ENCODE data around the gene SLC39A8.
"Not testable (repeated sequence)": the region's sequence is repeated elsewhere in the genome, so short reads cannot be mapped to it uniquely, and the experiment has no call there.

The SLC39A8 gene

DNA sequence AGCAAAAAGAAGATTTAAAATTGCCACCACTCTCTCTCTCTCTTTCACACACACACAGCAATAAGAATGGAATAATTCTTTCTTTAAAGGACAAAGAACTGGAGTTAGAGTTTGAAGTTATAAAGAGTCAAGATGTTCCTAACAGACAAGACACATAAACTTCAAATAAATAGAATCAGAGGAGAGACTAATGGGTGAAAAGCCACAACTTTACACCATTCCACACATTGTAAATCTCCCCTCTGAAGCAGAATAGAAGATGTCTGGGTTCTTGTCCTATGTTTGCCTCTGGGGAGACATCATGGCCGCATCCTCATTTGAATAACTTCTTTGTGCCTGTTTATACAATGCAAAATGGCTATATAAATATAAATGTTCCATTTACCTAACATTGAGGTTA lies 39.6 kb downstream of the SLC39A8 start:
- in situ Hi-C loops (cut with MboI; ENCODE audit: low sequenced_read_pairs) = no loop called here

DNA sequence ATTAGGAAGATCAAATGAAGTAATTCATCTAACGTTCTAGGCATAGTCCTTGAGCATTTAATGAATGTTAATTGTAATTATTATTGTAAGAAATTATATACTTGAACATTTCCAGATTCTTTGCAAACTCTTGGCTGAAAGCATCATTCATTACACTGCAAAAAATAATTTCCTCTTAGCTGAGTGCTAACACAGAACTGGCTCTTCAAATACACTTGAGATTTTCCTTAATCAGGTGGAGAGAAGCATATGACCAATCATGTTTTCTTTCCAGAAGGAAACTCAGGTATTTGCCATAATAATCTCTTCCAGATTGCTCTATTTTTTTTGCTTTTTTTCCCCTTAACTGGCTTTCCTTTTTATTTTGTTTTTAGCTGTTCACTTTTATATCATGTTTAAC lies 42.5 kb downstream of the SLC39A8 start:
- in situ Hi-C loops (cut with MboI; ENCODE audit: low sequenced_read_pairs) = no loop called here

DNA sequence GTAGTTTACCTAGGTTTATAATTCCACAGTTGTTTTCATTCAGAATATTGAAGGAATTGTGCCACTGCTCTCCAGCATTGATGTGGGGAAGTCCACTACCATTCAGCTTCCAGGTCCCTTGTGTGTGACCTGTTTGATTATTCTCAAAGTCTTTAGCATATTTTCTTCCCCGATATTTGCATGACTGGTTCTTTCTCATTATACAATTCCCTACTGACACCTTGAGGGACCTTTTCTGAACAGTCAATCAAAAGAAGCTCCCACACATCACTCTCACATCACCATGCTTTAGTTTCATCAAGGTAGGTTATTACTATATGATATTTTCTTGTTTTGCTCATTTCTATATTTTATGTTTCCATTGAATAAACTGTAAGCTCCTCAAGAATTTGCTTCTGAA lies 44.1 kb downstream of the SLC39A8 start:
- in situ Hi-C loops (cut with MboI; ENCODE audit: low sequenced_read_pairs) = no loop called here

DNA sequence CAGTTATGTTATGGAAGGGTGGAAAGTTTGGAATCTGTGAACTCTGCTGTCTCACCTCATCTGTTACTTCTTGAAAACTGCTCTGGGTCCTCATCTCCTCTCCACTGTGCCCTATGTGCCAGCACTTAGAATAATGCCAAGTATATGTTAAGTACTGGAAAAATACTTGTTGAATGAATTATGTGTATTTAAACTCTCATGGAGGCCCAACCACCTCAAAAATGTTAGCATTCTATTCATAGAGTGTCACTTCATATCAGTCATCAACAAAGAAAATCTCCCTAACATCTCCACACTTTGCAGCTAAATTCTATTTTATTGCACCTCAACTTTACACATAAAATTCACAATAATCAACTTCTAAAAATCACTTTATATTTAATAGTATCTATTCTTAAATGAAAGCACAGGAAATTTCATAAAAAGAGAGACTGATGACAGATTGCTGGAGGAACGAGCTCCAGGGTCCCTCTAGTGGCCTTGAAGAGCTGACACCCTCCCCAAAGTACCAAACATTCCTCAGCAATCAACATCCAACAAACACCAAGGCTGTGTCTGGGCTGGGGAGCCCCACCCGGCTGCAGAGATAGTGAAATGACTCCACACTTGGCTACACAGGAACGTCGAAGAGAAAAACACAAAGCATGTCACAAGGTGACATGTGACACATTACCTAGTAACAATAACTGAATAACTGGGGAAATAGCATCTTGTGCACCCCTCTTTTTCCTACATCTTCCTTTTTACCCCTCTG lies 45.8 kb downstream of the SLC39A8 start:
- in situ Hi-C loops (cut with MboI; ENCODE audit: low sequenced_read_pairs) = no loop called here

DNA sequence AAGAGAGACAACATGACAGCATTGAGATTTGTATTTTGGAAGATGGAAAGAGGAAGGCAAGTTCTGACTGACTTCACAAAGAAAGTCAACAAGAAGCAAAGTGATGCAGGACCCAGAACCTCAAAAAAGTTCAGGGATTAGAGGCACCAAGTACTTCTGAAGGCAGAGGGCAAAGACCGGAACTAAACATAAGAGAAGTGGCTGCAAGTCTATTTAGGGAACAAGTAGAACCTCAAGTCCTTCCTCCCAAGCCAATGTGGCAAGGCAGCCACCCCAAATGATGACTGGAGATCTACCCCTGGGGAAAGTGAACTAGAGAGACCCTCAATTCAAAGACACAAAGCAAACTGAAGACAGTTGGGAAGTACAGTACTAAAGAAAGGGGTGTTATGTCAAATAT lies 46.6 kb downstream of the SLC39A8 start:
- in situ Hi-C loops (cut with MboI; ENCODE audit: low sequenced_read_pairs) = no loop called here

DNA sequence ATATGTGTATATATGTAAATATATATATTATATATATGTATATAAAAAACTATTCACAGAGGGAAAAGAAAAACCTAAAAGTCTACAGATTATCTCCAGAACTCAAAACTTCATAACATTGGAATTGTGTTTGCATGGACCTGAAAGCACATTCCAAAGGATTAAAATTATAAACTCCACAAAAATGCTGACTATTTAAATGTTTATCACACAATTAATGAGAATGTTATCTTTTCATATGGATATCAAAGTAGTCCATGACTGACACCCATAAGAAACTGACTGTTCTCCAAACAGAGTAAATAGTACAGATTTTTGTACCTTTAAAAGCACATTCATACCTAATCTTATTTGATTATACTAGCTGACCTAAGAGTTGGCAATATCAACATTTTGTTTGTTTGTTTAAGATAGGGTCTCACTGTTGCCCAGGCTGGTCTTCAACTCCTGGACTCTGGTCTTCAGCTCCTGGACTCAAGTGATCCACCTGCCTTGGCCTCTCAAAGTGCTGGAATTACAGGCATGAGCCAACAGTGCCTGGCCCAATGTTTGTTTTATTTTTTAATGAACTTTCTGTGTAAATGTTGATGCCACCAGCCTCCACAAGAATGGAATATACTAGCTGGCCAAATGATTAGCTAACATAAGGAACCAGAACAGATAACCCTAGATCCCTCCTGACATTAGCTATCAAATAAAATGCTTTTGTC lies 50.0 kb downstream of the SLC39A8 start:
- in situ Hi-C loops (cut with MboI; ENCODE audit: low sequenced_read_pairs) = no loop called here

DNA sequence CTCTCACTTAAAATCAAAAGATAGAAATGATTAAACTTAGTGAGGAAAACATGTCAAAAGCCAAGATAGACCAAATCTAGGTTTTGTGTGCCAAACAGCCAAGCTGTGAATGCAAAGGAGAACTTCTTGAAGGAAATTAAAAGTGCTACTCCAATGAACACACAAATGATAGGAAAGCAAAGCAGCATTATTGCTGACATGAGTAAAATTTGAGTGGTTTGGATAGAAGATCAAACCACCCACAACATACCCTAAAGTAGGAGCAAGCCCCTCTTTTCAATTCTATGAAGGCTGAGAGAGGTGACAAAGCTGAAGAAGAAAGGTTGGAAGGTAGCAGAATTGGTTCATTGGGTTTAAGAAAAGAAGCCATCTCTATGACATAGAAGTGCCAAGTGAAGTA lies 56.8 kb downstream of the SLC39A8 start:
- in situ Hi-C loops (cut with MboI; ENCODE audit: low sequenced_read_pairs) = no loop called here

DNA sequence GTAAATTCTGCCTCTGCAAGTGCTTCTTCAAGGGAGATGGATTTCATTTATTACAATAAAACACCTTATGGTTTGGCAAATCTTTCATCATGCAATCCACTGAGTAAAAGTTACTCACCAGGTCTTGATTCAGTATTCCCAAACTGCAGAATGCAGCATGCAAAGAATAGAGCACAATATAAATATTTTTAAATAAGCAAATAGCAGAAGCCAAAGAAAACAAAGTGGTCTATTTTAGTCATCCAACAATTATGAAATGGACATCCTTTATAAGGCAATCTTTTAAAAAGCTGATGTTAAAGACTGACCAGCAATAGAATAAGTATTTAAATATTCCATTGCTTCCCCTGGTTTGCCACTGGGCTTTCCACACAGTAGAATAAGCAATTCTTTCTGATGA lies 59.5 kb downstream of the SLC39A8 start:
- in situ Hi-C loops (cut with MboI; ENCODE audit: low sequenced_read_pairs) = no loop called here

DNA sequence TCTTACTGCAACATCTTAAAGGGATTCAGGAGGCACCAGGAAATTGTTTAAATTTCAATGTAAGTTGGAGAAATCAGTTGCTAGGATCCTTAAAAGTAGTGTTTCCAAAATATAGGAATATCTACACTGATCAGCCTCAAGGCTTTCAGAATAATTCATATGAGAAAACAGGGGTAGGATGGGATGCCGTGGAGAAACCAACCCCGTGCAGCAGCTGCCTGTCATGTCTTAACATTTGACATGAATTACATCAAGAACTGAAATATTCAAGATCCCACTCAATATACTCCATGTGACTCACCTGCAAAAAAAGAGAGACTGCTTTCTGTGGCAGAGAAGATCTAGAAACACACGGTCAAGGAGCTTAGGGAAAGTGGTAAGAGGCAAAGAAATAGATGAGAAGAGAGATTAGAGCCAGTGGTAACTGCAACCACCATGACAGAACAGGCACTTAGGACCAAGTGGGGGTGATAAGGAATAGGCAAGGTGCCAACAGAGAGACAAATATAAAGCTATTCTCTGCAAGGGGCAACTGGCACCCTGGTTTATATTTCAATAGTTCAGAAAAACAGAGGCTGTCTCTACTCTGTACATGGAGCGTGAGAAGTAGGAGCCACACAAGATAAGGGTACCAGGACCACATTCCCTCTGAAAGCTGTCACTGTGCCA lies 64.0 kb downstream of the SLC39A8 start:
- in situ Hi-C loops (cut with MboI; ENCODE audit: low sequenced_read_pairs) = no loop called here

DNA sequence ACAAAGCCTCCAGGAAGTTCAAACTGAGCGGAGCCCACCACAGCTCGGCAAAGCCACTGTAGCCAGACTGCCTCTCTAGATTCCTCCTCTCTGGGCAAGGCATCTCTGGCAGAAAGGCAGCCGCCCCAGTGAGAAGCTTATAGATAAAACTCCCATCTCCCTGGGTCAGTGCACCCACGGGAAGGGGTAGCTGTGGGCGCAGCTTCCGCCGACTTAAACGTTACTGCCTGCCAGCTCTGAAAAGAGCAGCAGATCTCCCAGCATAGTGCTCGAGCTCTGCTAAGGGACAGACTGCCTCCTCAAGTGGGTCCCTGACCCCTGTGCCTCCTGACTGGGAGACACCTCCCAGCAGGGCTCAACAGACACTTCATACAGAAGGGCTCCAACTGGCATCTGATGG lies 72.0 kb downstream of the SLC39A8 start:
- in situ Hi-C loops (cut with MboI; ENCODE audit: low sequenced_read_pairs) = not testable (repeated sequence)

DNA sequence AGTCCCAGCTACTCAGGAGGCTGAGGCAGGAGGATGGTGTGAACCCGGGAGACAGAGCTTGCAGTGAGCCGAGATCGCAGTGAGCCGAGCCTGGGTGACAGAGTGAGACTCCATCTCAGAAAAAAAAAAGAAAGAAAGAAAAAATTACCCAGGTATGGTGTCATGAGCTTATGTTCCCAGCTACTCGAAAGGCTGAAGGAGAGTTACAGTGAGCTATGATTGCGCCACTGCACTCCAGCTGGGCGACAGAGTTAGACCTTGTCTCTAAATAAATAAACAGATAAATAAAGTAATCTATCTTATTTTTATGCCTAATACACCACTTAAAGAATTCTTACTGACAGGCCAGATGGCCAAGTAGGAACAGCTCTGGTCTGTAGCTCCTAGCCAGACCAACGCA lies 73.0 kb downstream of the SLC39A8 start:
- in situ Hi-C loops (cut with MboI; ENCODE audit: low sequenced_read_pairs) = no loop called here

DNA sequence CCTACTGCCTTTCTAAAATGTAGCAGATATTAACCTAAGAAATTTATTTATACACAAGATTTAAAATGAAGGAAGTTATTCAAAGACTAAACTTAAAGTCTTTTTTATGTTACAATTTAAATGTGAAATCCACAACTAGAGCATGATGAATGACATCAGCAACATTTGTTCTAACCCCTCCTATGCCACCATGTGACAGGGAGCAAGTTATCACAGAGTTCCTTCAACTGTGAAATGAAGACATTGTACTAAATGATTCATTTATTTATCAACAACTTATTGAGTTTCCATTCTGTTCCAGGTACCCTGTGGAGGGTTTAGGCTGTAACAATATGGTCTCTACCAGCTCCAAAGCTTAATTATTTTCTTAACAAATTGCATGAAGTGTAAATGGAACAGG lies 76.9 kb downstream of the SLC39A8 start:
- in situ Hi-C loops (cut with MboI; ENCODE audit: low sequenced_read_pairs) = no loop called here

DNA sequence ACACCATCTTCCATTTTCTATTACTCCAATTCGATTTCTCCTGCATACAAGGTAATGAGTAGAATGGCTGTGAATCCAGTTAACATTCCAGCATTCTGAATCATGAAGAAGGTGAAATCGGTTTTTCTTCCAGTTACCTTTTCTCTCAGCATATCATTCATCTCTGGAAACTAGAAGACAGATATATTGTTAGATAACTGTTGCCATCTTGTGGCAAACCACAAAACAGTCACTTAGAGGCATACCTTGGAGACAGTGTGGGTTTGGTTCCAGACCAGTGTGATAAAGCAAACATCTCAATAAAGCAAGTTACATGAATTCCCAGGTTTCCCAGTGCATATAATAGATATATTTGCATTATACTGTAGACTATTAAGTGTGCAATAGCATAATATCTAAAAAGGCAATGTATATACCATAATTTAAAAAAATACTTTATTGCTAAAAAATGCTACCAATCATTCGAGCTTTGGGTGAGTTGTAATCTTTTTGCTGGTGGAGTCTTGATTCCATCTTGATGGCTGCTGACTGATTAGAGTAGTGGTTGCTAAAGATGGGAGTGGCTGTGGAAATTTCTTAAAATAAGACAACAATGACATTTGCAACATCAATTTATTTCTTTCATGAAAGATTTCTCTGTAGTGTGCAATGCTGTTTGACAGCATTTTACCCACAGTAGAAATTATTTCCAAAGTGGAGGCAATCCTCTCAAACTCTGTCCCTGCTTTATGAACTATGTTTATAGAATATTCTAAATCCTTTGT lies 82.1 kb downstream of the SLC39A8 start:
- in situ Hi-C loops (cut with MboI; ENCODE audit: low sequenced_read_pairs) = no loop called here

DNA sequence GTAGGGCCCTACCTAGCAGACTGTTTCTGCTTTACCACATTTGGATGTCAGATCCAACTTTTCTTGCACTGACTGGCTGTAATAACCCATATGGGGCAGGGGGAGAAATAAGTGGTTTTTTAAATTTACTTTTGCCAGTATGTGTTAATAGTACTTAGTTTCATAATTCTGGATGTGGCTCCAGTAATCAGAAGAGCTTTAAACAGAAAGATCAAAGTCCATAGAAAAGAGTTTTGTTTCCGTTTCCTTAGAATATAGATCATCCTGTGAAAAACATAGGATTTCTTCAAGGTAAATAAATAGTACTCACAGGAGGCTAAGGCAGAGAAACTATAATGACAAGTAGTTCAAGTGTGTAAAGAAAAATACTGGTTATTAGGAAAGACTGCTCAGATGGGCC lies 85.6 kb downstream of the SLC39A8 start:
- in situ Hi-C loops (cut with MboI; ENCODE audit: low sequenced_read_pairs) = no loop called here

DNA sequence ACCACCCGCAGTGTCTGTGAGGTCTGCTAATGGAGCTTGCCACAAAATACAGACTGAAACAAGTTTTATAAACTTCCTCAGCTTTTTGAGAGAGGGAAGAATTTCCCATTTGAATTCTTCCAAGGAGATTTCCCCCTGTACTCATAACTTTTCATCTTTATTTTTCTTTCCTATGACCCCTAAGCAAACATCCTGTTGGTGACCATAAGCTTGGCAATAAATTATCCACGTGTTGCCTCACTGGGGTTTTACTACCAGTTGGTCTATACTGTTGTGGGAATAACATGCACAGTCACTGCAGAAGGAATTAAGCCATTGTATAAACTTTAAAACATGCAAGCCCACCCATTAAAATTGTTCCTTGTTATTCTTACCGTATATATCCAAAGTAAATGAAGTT lies 86.2 kb downstream of the SLC39A8 start:
- in situ Hi-C loops (cut with MboI; ENCODE audit: low sequenced_read_pairs) = no loop called here

DNA sequence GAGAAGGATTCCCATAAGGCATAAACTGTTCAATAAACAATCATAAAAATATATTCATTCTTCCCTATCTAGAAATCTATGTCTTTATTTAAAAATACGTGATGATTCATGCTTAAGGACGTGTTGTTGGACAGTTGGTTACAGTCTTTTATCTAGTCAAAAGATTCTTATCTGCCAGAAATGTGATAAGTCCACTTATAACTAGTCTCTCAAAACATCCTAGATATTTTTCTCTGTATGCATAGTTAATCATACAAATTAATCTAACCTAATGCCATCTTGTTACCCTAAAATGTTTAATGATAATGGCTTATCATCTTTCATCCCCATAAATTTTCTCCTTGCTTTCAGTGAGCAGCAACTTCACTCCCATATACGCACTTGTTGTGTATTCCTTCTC lies 89.0 kb downstream of the SLC39A8 start:
- in situ Hi-C loops (cut with MboI; ENCODE audit: low sequenced_read_pairs) = no loop called here

DNA sequence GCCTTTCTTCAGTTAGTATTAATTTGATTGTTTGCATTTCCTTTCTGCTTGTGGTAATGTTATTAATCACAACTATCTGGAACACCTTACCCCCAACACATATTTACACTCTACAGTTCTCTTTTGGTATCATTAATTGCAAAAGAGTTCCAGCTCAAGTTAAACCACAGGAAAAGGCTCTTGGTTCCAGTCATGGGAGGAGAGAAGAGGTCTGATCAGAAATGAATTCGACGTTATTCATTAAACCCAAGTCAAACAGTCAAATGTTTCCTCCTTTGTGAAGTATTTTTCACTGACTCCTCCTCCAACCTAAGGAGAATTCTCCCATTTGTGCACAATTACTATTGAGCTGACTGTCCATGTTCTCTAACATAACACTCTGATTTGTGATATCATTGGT lies 91.4 kb downstream of the SLC39A8 start:
- in situ Hi-C loops (cut with MboI; ENCODE audit: low sequenced_read_pairs) = no loop called here

DNA sequence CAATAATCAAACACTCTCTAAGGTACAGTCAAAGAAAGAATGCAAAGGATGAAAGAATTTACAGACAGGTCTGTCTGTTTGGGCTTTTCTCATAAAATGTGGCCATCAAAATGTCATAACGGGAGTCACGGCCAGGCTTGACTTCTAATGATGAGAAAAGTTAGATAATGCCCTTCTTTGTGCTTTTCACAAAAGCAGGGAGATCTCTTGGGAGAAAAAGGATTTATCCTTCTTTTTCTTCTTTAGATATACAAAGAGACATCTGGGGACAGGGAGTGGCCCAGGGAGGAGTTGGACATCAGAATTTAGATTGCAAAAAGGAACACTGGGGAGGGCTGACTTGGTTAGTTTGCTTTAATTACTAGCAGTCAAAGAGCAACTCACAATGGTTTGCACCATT lies 93.1 kb downstream of the SLC39A8 start:
- in situ Hi-C loops (cut with MboI; ENCODE audit: low sequenced_read_pairs) = no loop called here

DNA sequence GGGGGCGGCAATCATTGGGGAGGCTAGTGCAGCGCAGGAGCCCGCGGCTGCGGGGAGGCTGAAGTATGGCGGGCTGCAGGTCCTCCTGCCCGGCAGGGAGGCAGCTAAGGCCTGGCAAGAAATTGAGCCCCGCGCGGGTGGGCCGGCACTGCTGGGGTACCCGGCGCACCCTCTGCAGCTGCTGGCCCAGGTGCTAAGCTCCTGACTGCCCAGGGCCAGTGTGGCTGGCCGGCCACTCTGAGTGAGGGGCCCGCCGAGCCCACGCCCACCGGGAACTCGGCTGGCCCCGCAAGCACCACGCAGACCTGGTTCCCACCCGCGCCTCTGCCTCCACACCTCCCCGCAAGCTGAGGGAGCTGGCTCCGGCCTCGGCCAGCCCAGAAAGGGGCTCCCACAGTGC lies 94.9 kb downstream of the SLC39A8 start:
- in situ Hi-C loops (cut with MboI; ENCODE audit: low sequenced_read_pairs) = no loop called here

DNA sequence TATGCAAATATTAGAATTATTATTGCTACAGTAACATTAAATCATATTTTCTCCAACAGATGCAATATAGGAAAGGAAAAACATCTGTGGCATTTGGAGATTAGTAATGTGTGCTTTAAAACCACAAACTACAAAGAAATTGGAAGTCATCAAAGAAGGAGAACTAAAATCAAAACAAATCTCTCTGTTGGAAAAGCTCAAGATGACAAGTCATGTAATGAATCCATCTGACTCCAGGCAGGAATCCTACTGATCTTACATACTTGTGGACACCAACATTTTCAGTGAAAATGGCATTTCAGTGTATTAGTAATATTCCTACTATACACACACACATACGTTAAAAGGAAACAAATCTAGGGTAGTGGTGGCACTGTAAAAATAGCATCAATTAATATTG lies 98.2 kb downstream of the SLC39A8 start:
- in situ Hi-C loops (cut with MboI; ENCODE audit: low sequenced_read_pairs) = no loop called here

DNA sequence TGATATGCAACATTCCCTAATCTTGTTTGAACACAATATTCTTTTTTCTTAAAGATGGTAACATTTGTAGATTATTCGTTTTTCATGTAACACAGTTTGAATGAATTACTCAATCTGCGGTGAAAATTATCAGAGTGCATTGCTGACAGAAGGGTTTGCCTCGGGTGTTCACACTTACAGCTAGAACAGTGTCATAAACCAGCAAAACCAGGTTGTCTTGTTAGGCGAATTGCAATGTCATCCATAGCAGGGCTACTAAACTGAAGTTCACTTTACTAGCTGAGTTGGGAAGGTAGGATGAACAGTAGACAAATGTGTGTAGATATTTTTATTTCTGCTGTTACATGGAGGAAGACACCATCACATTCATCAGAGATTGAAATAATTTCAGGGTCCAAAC lies 98.9 kb downstream of the SLC39A8 start:
- in situ Hi-C loops (cut with MboI; ENCODE audit: low sequenced_read_pairs) = no loop called here
